GM12873 (cell line): ENCODE data around the gene SATB2.

ENCODE experiments used
- TF ChIP-seq, protein P1 (sequence below): IDR thresholded peaks from 2 replicates; pipeline ENCODE4 v1.5.1; 2012; ENCODE audit warnings: low read depth, mild to moderate bottlenecking, moderate library complexity, low read length, control low read depth; ENCODE audit not compliant: insufficient read depth; ENCODE audit errors: missing control alignments

The SATB2 gene

DNA sequence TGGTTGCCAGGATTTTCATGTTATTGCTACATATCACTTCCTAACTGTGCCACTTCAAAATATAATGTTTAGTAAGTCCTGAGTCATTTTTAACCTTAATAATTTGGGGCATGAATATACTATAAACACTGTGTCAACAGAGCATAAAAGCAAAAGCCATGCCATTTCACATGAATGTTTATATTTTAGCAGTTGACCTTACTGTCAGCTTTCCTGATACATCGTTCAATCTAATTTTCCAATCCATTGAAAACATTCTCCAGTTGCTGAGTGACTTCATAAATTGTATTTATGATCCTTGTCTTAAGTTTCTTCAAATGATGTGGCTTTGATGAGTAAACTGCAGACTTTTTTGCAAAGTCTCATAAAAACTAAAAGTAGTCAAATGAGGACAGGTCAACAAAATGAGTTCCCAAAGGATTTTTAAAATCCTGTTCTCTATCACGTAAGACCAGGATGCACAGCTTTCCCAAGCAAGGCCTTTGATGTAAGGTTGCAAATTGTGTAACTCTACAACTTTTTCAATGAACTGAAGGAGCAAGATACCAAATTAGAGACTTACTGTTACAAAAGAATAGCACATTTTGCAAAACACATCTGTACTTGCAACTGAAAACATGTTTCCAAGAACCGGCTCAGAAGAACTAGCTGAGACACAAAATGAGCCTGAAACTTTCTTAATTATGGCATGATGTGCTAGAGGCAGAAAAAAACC, 117.7 kb downstream of the SATB2 start:
- TF ChIP-seq, protein P1, sequence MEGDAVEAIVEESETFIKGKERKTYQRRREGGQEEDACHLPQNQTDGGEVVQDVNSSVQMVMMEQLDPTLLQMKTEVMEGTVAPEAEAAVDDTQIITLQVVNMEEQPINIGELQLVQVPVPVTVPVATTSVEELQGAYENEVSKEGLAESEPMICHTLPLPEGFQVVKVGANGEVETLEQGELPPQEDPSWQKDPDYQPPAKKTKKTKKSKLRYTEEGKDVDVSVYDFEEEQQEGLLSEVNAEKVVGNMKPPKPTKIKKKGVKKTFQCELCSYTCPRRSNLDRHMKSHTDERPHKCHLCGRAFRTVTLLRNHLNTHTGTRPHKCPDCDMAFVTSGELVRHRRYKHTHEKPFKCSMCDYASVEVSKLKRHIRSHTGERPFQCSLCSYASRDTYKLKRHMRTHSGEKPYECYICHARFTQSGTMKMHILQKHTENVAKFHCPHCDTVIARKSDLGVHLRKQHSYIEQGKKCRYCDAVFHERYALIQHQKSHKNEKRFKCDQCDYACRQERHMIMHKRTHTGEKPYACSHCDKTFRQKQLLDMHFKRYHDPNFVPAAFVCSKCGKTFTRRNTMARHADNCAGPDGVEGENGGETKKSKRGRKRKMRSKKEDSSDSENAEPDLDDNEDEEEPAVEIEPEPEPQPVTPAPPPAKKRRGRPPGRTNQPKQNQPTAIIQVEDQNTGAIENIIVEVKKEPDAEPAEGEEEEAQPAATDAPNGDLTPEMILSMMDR: no peak

DNA sequence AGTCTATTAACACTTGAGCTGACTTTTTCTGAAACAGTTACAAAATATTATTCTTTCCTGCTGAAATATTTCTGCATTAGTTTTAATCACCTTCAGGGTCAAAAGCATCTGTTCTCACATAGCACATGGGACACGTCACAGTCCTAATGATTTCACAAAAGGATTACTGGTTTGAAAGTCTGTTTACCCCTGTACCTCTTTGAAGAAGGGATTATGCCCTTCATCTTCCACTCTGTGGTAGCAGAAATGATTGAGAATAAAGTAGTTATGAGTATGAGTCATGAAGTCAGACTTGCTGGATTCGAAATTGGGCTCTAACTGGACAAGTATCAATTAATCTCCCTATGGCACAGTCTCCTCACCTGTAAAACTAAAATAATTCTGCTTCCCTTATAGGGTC, 121.2 kb downstream of the SATB2 start:
- TF ChIP-seq, protein P1: no peak

GRCh38 chr2:199335502-199335901, 122.2 kb downstream of the SATB2 start:
- TF ChIP-seq, protein P1: no peak

DNA sequence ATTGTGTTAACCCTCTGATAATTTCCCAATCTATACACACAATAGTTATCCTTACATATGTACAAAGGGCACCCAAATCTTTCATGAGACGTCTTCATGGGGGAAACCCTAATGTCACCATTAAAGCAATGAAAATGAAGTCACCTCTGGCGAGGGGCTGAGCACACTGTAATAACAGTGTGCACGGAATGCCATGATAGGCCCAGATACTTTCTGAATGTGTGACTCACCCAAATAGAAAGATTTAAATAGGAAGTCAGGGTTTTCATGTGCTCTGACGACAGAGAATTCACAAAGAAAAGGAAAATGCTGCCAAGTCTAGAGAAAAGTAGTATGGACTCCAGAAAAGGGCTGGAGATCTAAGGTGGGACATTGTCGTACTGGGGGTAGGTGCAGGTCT, 128.3 kb downstream of the SATB2 start:
- TF ChIP-seq, protein P1: no peak

DNA sequence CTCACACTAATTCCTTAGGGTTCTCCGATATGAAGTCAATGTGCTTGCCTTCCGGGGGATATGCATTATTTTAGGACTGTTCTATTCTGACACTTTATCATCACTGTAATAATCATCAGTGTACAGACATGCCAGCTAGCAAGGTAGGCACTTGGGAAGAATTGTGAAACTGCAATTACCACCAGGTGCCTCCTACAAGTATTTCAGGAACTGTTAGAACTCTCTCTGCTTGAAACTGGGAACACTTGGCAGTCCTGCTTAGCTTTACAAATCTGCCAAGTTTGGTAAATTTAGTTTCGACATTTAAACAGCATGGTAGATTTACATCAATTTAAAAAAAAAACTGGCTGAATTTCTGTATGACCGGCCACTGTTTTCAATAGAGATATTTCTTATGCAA, 128.7 kb downstream of the SATB2 start:
- TF ChIP-seq, protein P1: no peak

DNA sequence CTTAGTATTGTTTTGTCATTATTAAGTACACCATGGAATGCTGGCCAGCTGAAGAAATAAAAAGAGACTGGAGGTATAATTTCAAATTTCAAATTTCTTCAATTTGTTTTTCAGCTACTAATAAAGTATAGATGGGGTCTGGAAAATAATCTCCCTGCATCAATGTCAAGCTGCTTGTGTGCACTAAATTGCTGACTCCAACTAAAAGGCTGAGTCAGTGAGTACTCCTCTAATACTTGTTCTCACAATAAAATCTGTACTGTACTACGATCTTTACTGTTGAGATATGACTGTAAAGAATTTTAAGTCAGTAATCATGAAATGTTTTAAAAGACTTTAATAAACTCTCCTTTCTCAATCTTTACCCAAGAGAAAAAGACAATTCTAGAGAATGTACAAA, 131.9 kb downstream of the SATB2 start:
- TF ChIP-seq, protein P1: no peak

DNA sequence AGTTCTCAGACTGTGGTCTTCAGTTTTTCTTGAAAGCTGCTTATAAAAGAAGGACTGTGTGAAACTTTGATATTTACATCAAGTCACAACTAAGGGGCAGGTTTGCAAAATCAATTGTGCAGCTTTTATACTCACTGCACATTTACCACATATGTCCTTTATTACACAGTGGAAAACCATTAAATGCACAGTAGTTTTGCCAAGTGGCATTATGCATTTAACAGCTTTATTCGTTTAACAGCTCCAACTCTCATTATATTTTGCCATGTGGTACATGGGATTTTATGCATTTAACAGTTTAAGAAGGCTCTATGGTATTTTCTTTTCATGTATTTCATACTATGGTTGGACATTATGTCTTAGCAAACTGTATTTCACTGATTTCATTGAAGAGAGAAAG, 135.6 kb downstream of the SATB2 start:
- TF ChIP-seq, protein P1: no peak
